ENCODE data around the gene B9D1. TPM values are rescaled to one million over a fixed set of nuclear protein-coding genes. Genes with fewer than 3 reads are reported as not detected.
A peak's percentile ranks its signal among the peaks of the same experiment; 100 is the strongest.

Gene B9D1
- total RNA-seq, 3 donors from 2014 or later, result 14.4 to 29.2 (median 28.4) TPM

DNA sequence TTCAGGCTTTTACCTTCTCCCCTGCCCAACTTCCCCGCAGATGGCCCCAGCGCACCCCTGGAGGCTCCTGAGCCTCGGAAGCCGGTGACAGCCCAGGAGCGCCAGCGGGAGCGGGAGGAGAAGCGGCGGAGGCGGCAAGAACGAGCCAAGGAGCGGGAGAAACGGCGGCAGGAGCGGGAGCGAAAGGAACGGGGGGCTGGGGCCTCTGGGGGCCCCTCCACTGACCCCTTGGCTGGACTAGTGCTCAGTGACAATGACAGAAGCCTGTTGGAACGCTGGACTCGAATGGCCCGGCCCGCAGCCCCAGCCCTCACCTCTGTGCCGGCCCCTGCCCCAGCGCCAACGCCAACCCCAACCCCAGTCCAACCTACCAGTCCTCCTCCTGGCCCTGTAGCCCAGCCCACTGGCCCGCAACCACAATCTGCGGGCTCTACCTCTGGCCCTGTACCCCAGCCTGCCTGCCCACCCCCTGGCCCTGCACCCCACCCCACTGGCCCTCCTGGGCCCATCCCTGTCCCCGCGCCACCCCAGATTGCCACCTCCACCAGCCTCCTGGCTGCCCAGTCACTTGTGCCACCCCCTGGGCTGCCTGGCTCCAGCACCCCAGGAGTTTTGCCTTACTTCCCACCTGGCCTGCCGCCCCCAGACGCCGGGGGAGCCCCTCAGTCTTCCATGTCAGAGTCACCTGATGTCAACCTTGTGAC, 19.4 kb upstream of the B9D1 start:
- Histone ChIP-seq H3K4me1 (peaks cover 15 to 27% of the 10 kb centered on the region in 2 donors), H3K27ac (peak overlapping the region; percentile 17 to 66), H3K4me3 (no peak overlapping the region), H3K36me3 (peaks cover 7% of the 10 kb centered on the region), H3K9me3 (no peaks in the 10 kb centered on the region), H3K27me3 (no peaks in the 10 kb centered on the region)
- TF ChIP-seq POLR2A (IDR thresholded peaks at IDR 0.05) (no peak), POLR2AphosphoS5 (IDR thresholded peaks at IDR 0.05) (no peak)
- TF ChIP-seq, protein P1, sequence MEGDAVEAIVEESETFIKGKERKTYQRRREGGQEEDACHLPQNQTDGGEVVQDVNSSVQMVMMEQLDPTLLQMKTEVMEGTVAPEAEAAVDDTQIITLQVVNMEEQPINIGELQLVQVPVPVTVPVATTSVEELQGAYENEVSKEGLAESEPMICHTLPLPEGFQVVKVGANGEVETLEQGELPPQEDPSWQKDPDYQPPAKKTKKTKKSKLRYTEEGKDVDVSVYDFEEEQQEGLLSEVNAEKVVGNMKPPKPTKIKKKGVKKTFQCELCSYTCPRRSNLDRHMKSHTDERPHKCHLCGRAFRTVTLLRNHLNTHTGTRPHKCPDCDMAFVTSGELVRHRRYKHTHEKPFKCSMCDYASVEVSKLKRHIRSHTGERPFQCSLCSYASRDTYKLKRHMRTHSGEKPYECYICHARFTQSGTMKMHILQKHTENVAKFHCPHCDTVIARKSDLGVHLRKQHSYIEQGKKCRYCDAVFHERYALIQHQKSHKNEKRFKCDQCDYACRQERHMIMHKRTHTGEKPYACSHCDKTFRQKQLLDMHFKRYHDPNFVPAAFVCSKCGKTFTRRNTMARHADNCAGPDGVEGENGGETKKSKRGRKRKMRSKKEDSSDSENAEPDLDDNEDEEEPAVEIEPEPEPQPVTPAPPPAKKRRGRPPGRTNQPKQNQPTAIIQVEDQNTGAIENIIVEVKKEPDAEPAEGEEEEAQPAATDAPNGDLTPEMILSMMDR (IDR thresholded peaks at IDR 0.05), result no peak
- no peak for DNase-seq (ENCODE audit: low spot score in 2 of 2)
- intact Hi-C loops (cut with DNase I; ENCODE audit: low total_unique reads), result no loop called here

DNA sequence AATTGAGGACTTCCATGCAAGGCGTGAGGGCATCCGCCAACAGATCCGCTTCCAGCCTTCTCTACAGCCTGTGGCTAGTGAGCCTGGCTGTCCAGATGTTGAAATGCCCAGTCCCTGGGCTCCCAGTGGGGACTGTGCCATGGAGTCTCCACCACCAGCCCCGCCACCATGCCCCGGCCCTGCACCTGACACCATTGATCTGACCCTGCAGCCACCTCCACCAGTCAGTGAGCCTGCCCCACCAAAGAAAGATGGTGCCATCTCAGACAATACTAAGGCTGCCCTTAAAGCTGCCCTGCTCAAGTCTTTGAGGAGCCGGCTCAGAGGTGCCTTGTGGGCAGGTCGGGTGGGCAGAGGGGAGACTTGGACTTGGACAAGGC, 18.8 kb upstream of the B9D1 start:
- no peaks in the 10 kb centered on the region for H3K27me3 ChIP-seq
- H3K4me1 ChIP-seq, result peaks cover 15 to 23% of the 10 kb centered on the region in 2 donors
- no peak for DNase-seq (ENCODE audit: low spot score in 2 of 2)
- intact Hi-C loops (cut with DNase I; ENCODE audit: low total_unique reads), result no loop called here
- H3K9me3 ChIP-seq, result no peaks in the 10 kb centered on the region
- peak overlapping the region; percentile 17 to 66 for H3K27ac ChIP-seq
- H3K36me3 ChIP-seq, result peaks cover 7% of the 10 kb centered on the region
- no peak for TF ChIP-seq POLR2A (IDR thresholded peaks at IDR 0.05)
- no peak for TF ChIP-seq POLR2AphosphoS5 (IDR thresholded peaks at IDR 0.05)
- TF ChIP-seq, protein P1 (IDR thresholded peaks at IDR 0.05), result no peak
- H3K4me3 ChIP-seq, result no peak overlapping the region

DNA sequence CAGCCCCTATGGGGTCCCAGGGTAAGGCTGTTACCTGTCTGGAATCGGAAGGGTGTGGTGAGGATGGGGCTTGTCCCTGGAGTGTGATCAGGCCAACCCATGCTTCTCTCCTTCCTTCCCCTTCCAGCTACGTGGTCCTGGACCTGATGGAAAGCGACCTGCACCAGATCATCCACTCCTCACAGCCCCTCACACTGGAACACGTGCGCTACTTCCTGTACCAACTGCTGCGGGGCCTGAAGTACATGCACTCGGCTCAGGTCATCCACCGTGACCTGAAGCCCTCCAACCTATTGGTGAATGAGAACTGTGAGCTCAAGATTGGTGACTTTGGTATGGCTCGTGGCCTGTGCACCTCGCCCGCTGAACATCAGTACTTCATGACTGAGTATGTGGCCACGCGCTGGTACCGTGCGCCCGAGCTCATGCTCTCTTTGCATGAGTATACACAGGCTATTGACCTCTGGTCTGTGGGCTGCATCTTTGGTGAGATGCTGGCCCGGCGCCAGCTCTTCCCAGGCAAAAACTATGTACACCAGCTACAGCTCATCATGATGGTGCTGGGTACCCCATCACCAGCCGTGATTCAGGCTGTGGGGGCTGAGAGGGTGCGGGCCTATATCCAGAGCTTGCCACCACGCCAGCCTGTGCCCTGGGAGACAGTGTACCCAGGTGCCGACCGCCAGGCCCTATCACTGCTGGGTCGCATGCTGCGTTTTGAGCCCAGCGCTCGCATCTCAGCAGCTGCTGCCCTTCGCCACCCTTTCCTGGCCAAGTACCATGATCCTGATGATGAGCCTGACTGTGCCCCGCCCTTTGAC, 18.2 kb upstream of the B9D1 start:
- no peak for DNase-seq (ENCODE audit: low spot score in 2 of 2)
- intact Hi-C loops (cut with DNase I; ENCODE audit: low total_unique reads), result no loop called here

DNA sequence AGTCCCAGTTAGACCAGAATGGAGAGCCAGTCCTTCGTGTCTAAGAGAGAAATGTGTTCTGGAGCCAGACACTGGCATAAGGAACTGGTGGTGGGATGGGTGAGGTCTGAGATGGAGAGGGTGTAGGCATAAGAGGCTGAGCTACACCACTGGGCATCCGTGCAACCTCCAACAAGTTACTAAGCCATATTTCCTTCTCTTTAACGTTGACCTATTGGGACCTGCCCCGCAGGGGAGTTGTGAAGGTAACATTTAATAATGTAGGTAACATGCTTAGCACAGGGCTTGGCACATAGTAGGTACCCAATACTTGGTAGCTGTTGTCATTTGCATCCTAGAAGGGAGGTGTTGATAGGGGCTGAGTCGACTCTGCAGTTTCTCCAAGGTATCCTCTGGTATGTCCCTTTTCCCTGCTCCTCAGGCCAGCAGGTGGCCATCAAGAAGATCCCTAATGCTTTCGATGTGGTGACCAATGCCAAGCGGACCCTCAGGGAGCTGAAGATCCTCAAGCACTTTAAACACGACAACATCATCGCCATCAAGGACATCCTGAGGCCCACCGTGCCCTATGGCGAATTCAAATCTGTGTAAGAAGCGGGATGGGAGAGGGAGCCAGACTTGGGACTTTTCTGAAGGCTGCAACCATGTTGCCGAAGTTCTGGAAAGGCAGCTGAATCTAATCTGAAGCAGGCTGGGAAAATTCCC, 17.0 kb upstream of the B9D1 start:
- intact Hi-C loops (cut with DNase I; ENCODE audit: low total_unique reads), result loop anchor here (10.0 kb wide), 1 partner anchor 1985 kb away; no protein-coding TSS in a partner anchor
- Histone ChIP-seq H3K9me3 (no peaks in the 10 kb centered on the region), H3K27ac (peak overlapping the region; percentile 96 to 97), H3K4me3 (peak overlapping the region; percentile 79 to 96 (median 91)), H3K36me3 (peaks cover 7% of the 10 kb centered on the region), H3K4me1 (peaks cover 7 to 20% of the 10 kb centered on the region in 2 donors), H3K27me3 (no peaks in the 10 kb centered on the region)
- DNase-seq (ENCODE audit: low spot score in 2 of 2), result peak in 1 of 2 donors; percentile 10
- TF ChIP-seq POLR2AphosphoS5 (IDR thresholded peaks at IDR 0.05) (no peak), POLR2A (IDR thresholded peaks at IDR 0.05) (no peak)
- TF ChIP-seq, protein P1 (IDR thresholded peaks at IDR 0.05), result no peak

More for the DNA sequence above, 18.2 kb upstream of the B9D1 start:
- Histone ChIP-seq H3K36me3 (peaks cover 7% of the 10 kb centered on the region), H3K4me1 (peaks cover 10 to 23% of the 10 kb centered on the region in 2 donors), H3K27me3 (no peaks in the 10 kb centered on the region), H3K27ac (peak overlapping the region in 1 of 2 donors; percentile 66), H3K9me3 (no peaks in the 10 kb centered on the region), H3K4me3 (no peak overlapping the region)
- no peak for TF ChIP-seq POLR2A (IDR thresholded peaks at IDR 0.05)
- TF ChIP-seq, protein P1 (IDR thresholded peaks at IDR 0.05), result no peak
